ENCODE data around the gene CCNB1IP1.

DNA sequence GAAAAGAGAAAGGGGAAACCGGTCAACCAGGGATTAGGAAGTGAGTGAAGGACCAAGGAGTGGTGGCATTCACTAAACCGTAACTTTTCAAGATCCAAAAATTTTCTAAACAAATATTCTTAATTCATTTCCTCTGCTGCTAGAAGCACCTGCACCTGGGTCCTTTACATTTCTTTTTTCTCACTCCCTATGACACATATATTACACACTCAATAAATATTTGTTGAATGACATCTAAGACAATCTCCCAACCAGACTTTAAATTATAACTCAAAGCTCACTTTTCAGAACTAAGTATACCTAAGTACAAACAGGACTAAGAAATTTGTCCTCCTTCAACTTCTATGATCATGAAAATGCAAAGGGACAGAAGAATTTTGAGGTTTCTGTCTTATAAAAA lies 38.4 kb downstream of the CCNB1IP1 start:
- TF ChIP-seq SIN3A (IDR thresholded peaks at IDR 0.05; ENCODE audit: low read depth): no peak
- no peak for TF ChIP-seq EZH2 (IDR thresholded peaks at IDR 0.05)
- TF ChIP-seq, protein P1, sequence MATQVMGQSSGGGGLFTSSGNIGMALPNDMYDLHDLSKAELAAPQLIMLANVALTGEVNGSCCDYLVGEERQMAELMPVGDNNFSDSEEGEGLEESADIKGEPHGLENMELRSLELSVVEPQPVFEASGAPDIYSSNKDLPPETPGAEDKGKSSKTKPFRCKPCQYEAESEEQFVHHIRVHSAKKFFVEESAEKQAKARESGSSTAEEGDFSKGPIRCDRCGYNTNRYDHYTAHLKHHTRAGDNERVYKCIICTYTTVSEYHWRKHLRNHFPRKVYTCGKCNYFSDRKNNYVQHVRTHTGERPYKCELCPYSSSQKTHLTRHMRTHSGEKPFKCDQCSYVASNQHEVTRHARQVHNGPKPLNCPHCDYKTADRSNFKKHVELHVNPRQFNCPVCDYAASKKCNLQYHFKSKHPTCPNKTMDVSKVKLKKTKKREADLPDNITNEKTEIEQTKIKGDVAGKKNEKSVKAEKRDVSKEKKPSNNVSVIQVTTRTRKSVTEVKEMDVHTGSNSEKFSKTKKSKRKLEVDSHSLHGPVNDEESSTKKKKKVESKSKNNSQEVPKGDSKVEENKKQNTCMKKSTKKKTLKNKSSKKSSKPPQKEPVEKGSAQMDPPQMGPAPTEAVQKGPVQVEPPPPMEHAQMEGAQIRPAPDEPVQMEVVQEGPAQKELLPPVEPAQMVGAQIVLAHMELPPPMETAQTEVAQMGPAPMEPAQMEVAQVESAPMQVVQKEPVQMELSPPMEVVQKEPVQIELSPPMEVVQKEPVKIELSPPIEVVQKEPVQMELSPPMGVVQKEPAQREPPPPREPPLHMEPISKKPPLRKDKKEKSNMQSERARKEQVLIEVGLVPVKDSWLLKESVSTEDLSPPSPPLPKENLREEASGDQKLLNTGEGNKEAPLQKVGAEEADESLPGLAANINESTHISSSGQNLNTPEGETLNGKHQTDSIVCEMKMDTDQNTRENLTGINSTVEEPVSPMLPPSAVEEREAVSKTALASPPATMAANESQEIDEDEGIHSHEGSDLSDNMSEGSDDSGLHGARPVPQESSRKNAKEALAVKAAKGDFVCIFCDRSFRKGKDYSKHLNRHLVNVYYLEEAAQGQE (IDR thresholded peaks at IDR 0.05; ENCODE audit: low read depth): no peak
- TF ChIP-seq CTCF (IDR thresholded peaks at IDR 0.05 in 2 of 3, conservative IDR thresholded peaks at IDR 0.05 in 1 of 3; ENCODE audit: borderline replicate concordance in 1 of 3, insufficient read depth in 1 of 3, low read depth in 2 of 3, low read length in 2 of 3): no peak
- no peak for TF ChIP-seq POLR2AphosphoS5 (IDR thresholded peaks at IDR 0.05; ENCODE audit: low read depth, low read length)
- TF ChIP-seq POLR2A (IDR thresholded peaks at IDR 0.05; ENCODE audit: borderline replicate concordance, extremely low read depth, insufficient read depth, insufficient read length): no peak
- TF ChIP-seq JUND (IDR thresholded peaks at IDR 0.05): no peak
- no peak for TF ChIP-seq EZH2phosphoT487 (IDR thresholded peaks at IDR 0.05; ENCODE audit: borderline replicate concordance)
- TF ChIP-seq ZFX (IDR thresholded peaks at IDR 0.05): no peak
- TF ChIP-seq, protein P2, sequence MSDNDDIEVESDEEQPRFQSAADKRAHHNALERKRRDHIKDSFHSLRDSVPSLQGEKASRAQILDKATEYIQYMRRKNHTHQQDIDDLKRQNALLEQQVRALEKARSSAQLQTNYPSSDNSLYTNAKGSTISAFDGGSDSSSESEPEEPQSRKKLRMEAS (IDR thresholded peaks at IDR 0.05): no peak
